IPS-18c (cell line): ENCODE data around the gene SPSB2.

Experiments
- H3K4me3 ChIP-seq: 2 replicates; pipeline ENCODE4 v1.7.0; 2013; ENCODE audit warnings: low read depth, mild to moderate bottlenecking, low read length, moderate library complexity; ENCODE audit not compliant: insufficient read depth
- H3K9me3 ChIP-seq: one replicate; pipeline ENCODE4 v1.6.1; 2013; ENCODE audit warnings: mild to moderate bottlenecking, low read length, moderate library complexity; ENCODE audit not compliant: control insufficient read depth, insufficient read depth

Gene SPSB2

DNA sequence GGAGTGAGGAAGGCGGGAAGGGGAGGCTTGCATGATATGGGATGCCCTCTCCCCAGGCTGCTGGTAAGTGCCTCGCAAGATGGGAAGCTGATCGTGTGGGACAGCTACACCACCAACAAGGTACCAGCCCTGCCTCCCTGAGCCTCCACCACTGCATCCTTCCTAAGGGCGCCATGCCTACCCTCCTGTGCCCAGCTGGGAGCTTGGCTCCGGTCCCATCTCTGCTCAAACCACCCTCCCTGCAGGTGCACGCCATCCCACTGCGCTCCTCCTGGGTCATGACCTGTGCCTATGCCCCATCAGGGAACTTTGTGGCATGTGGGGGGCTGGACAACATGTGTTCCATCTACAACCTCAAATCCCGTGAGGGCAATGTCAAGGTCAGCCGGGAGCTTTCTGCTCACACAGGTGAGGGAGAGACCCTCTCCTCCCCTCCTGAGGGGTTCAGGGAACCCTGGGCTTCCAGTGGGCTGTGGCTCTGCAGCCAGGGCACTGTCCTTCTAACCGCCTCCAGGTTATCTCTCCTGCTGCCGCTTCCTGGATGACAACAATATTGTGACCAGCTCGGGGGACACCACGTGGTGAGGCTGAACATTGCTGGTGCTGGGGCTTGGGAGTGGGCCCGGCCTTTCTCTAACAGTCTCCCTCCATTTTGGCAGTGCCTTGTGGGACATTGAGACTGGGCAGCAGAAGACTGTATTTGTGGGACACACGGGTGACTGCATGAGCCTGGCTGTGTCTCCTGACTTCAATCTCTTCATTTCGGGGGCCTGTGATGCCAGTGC, 29.8 kb downstream of the SPSB2 start:
- Histone ChIP-seq H3K4me3 (no peak overlapping the region), H3K9me3 (no peaks in the 10 kb centered on the region)

DNA sequence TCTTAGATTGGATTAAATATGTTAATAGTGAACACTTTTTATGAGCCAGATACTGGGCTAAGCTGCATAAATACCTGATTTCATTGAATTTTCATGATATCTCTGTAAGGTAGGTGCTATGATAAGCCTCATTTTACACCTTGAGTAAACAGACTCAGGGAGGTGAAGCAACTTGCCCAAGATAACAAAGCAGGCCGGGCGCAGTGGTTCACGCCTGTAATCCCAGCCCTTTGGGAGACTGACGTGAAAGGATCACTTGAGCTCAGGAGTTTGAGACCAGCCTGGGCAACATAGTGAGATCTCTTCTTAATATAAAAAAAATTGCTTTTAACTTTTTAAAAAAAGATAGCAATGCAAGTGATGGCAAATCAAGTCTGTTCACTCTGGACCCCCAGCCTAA, 31.0 kb downstream of the SPSB2 start:
- H3K9me3 ChIP-seq, result no peaks in the 10 kb centered on the region
- no peak overlapping the region for H3K4me3 ChIP-seq

DNA sequence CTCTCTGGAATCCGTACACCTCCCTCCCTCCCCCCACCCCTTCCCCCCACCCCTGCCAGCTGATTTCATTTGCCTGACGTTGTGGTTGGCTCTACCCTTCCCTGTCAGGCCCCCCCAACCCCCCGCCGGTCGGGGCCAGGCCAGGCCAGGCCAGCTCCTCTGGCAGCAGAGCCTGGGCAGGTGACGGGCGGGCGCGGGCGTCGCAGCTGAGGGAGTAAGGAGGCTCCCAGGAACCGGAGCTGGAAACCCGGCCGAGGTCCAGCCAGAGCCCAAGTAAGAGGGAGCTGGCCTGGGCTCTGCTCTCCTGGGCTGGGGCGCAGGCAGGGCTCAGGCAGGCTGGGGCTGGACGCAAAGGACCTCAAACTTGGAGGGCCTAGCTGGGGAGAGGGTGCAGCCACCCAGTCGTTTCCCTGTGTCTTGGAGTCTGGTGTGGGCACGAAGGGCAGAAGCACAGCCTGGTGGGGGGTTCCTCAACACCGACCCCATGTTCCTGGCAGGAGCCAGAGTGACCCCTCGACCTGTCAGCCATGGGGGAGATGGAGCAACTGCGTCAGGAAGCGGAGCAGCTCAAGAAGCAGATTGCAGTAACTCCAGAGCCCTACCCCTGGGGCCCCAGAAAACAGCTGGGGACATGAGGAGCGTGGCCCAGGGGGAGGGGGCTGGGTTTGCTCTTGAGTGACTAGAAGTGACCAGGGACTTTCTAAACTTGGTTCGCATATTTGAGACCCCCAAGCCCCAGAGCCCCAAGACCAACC, 32.2 kb downstream of the SPSB2 start, which contains the start of gene GNB3:
GNB3 (plus strand) TSS at position 165 of the 755 bp plus-strand sequence; CDS start at position 528, 363 bp downstream.
- no peak within 1 kb of the TSS for H3K4me3 ChIP-seq
- H3K9me3 ChIP-seq, result no peaks in the 10 kb centered on the region

DNA sequence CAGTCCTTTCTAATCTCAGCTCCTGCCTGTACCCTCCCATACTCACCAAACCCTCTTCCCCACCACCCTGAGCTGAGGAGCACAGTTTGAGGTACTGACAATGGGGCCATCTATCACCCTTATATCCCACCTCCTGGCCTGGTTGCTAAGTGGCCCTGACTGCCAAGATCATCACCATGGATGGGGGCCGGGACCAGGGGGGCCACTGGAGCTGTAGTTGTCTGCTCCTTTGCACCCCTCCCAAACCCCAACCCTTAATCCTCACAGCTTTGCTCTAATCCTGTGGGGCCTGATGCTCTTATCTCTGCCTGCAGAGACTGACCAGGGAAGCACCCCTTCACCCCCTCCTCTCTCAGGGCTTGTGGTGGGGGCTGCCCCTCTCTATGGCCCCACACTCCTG, 32.8 kb downstream of the SPSB2 start:
- no peak overlapping the region for H3K4me3 ChIP-seq
- H3K9me3 ChIP-seq, result no peaks in the 10 kb centered on the region

DNA sequence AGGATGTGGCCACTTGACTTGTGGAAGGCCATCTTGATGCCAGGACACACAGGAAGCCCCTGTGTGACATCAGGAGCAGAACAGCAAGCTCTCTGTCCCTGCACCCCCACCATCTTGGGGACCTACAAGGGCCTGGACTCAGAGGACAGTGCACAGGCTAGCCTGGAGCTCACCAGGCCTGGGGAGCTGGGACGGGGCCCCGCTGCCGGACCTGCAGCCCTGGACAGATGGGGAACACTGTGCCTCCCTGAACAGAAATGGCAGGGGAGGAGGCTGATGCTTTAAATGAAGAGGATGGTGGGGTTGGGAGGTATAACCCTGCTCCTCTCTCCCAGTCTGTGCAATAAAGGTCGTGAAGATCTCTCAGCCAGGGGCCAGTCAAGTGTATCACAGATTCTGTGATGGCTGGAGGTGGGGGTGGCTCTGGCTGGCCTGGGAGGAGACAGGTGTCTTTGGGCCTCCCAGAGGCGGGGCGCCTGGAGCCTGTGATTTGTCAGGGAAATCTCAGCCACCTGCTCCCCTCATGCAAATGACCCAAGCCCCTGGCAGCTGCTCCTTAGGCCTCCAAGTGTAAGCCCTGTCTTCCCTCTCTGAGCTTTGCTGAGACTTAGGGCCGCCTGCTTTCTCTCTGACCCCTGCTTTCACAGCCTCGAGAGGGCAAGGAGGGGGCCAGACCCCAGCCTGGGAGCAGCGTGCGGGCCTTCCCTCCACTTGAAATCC, 33.5 kb downstream of the SPSB2 start:
- no peak overlapping the region for H3K4me3 ChIP-seq
- no peaks in the 10 kb centered on the region for H3K9me3 ChIP-seq

DNA sequence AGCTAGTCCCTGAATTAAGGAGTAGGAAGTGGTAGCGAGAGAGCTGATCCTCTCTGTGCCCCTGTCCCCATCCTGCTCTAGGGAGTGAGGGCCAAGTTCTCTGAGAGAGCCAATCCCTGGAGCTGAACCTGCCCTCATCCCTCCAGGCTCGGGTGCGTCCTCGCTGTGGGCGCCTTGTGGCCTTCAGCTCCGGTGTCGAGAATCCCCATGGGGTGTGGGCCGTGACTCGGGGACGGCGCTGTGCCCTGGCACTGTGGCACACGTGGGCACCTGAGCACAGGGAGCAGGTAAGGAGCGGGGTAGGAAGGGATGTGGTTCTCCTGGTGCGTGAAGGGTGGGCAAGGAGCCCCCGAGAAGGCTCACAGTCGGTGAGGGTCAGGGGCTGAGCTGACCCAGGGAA, 34.2 kb downstream of the SPSB2 start:
- Histone ChIP-seq H3K4me3 (no peak overlapping the region), H3K9me3 (no peaks in the 10 kb centered on the region)

DNA sequence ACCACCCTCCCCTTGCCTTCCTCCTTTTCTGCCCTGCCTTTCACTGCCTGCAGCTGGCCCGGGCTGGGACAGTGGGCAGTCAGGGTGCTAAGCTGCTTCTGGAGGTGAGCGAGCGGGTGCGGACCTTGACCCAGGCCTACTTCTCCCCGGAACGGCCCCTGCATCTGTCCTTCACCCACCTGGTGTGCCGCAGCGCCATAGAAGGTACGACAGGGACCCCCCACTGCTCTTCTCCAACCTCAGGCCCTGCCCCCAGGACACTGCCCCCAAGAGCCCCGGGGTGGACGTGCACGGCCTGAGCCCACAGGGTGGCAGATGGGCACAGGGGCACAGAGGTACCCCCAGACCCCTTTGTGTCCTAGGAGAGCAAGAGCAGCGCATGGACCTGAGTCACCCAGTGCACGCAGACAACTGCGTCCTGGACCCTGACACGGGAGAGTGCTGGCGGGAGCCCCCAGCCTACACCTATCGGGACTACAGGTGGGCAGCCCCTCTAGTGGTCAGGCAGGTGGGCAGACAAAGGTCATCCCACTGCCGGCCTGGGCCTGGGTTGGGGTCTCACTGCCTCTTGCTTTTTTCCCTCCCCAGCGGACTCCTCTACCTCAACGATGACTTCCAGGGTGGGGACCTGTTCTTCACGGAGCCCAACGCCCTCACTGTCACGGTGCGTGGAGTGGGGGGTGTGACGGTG, 35.6 kb downstream of the SPSB2 start:
- Histone ChIP-seq H3K9me3 (no peaks in the 10 kb centered on the region), H3K4me3 (no peak overlapping the region)

DNA sequence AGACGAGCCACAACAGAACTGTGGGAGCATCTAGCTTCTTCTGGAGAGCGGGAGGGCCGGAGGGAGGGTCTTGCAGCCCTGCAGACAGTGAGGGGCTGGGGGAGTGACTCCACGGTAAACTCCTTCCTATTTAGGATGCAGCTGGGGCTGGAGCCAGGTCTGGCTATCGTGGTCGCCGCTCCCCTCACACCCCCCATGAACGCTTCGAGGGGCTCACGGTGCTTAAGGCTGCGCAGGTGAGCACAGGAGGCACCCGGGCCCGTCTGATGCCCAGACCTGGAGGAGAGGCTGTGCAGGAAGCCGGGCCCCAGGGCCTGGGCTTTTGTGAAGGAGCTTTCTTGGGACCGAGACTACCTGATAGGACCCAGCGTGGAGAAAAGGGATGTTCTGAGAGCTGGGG, 36.3 kb downstream of the SPSB2 start:
- Histone ChIP-seq H3K4me3 (no peak overlapping the region), H3K9me3 (no peaks in the 10 kb centered on the region)

DNA sequence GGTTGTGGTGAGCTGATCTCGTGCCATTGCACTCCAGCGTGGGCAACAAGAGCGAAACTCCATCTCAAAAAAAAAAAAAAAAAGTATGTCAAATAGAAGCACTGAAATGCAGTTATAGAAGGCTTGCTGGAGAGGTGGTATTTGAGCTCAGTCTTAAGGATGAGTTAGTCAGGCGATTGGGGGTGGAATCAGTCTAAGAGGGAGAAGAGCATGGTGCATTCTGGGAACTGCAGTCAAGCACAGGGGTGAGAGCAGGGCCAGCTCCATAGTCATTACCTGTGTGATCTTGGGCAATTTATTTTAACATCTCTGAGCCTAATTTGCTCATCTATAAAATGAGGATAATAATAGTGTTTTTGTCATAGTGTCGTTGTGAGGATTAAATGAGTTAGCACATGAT, 38.2 kb downstream of the SPSB2 start:
- H3K9me3 ChIP-seq, result no peaks in the 10 kb centered on the region
- H3K4me3 ChIP-seq, result no peak overlapping the region

DNA sequence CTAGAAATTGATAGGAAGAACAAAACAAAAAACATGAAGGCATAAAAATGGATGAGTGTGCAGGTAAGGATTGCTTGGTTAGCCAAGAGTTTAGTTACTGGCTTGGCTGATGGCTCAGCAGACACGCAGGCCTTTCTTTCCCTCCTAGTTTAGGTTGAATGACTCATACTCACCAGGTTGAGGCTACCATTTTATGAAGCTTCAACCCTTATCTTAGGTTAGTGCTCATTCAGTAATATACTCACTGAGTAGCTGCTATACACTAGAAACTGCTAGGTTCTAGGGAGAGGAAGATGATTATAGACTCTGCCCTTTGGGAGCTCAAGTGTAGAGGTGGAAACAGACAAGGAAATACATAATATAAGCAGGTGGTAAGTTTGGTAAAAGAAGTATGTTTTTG, 38.8 kb downstream of the SPSB2 start:
- Histone ChIP-seq H3K4me3 (no peak overlapping the region), H3K9me3 (no peaks in the 10 kb centered on the region)

DNA sequence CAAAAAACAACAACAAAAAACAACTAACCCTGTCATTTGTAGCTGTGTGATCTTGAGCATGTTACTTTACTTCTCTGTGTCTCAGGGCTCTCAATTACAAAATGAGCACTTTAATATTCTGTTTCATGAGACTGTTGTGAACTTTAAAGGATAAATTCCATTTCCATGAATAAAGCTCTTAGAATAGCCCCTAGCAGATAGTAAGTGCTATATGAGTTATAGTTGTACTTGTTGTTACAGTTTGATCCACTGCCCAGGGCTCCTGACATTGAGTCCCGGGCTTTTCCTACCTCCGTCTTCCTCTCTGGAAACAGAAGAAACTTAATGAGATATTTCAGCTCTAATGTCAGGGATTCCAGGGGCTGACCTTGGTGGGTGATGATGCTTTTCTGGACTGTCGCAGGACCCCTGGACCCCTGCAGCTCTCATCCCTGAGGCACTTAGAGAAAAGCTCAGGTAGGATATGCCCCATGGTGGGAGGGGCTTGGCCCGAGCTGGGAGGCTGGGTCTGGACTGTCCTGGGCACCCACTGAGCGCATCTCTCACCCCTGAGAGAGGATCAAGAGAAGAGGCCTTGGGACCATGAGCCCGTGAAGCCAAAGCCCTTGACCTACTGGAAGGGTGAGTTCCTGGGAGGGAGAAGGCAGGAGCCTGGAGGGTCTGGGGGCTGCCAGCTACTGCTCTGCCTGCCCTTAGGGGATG, 39.8 kb downstream of the SPSB2 start:
- H3K4me3 ChIP-seq, result no peak overlapping the region
- no peaks in the 10 kb centered on the region for H3K9me3 ChIP-seq

DNA sequence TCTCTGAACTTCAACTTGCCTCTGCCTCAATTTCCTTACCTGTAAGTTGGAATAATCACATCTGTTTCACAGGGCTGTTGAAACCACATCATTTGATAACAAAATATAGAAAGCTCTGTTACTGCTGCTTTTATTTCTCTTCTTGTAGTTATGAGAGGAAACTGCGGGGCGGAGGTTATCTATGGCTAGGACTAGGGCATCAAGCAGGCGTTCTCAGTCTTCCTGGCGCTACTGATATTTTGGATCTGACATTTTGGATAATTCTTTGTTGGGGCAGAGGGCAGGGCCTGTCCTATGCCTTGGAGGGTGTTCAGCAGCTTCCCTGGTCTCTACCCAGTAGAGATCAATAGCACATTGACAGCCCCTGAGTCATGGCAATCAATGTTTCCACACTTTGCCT, 41.0 kb downstream of the SPSB2 start:
- Histone ChIP-seq H3K4me3 (no peak overlapping the region), H3K9me3 (no peaks in the 10 kb centered on the region)

DNA sequence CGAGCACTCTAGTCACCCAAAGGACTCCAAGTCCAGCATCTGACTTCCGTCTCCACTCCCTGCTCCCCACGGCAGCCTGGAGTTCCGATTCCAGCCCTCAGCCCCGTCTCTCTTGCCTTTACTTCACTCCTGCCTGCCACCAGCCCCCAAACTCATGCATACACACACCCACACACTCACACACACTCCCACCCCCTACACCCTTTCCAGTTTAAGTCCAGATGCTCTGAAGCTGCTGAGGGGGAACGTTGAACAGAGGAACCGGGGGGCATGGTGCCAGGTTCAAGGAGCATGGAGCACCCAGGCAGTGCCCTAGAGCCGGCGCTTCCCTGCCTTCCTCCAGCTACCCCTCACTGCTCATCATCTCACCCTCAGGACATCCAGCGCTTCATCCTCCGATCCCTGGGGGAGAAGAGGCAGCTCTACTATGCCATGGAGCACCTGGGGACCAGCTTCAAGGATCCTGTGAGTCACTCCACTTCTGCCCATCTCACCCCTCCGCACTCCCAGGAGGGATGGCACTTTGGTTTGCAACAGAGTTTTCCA, 41.6 kb downstream of the SPSB2 start:
- Histone ChIP-seq H3K9me3 (no peaks in the 10 kb centered on the region), H3K4me3 (no peak overlapping the region; the same call in 1 of the 2 replicates)

DNA sequence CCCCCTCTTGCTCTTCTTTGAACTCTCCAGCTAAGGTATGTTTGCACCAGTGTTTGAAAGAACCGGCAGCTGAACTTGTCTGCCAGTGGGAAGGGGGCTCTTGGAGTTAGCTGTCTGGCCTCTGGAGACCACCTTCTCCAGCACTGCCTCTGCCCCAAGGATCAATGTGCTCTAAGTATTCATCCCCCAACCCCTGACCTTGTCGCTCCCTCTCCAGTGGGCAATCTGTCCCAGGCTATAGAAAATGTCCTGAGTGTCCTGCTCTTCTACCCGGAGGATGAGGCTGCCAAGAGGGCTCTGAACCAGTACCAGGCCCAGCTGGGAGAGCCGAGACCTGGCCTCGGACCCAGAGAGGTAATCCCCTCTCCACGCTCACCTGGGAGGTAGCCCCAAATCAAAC, 42.1 kb downstream of the SPSB2 start:
- Histone ChIP-seq H3K4me3 (no peak overlapping the region), H3K9me3 (no peaks in the 10 kb centered on the region)

DNA sequence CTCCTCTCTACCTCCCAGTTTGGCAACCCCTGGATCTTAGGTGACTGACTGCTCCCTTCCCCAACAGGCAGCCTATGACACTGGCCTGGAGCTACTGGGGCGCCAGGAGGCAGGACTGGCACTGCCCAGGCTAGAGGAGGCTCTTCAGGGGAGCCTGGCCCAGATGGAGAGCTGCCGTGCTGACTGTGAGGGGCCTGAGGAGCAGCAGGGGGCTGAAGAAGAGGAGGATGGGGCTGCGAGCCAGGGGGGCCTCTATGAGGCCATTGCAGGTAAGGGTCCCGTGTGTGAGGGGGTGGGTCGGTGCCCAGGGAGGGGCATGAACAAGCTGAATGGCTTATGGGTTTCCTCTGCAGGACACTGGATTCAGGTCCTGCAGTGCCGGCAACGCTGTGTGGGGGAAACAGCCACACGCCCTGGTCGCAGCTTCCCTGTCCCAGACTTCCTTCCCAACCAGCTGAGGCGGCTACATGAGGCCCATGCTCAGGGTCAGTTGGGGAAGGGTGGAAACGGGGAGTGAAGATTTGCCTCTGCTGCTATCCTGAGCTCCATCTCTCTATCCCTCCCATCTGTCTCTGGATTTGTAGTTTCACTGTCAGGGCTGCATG, 42.7 kb downstream of the SPSB2 start:
- Histone ChIP-seq H3K4me3 (peak overlapping the region; percentile 99; the same call in 1 of the 2 replicates), H3K9me3 (no peaks in the 10 kb centered on the region)

DNA sequence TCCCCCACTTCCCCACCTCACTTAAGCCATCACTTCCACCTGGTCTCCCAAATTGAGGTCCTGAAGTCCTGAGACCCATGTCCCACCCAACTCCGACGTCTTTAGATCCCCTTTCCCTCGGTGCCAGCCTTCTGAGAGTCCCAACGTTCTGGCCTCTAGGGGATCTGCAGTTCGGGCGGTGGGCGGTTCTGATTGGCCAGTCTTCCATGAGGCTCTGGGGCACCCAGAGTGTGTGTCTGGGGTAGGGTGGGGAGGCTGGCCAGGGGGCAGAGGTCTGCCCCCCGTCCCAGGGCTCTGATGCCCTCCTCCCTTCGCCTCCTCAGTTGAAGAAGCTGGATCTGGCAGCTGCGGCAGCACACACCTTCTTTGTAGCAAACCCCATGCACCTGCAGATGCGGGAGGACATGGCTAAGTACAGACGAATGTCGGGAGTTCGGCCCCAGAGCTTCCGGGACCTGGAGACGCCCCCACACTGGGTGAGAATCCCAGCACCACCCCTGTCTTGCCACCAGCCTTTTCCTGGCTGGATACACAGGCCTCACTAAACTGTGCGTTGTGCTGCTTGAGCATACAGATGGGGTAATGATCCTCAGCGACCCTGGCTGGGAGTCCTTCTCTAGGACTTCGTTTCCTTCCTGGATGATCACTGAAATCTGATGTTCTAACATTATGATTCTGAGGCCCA, 43.4 kb downstream of the SPSB2 start:
- H3K4me3 ChIP-seq, result peak overlapping the region; percentile 99

More for the DNA sequence above, 43.4 kb downstream of the SPSB2 start:
- H3K9me3 ChIP-seq, result no peaks in the 10 kb centered on the region
